HG02610 (cell line): ENCODE results near the gene GGTA1.
"Not testable (repeated sequence)": the region's sequence is repeated elsewhere in the genome, so short reads cannot be mapped to it uniquely, and the experiment has no call there.

Experiments used
- ATAC-seq: cut with Tn5 transposase; IDR thresholded peaks from one replicate; pipeline ENCODE4 v1.9.1; 2021; ENCODE audit warnings: mild to moderate bottlenecking, moderate library complexity; ENCODE audit not compliant: unreplicated experiment

The GGTA1 gene

GRCh38 chr9:121463026-121463807, 36.4 kb downstream of the GGTA1 start:
- no peak for ATAC-seq

GRCh38 chr9:121459513-121459912, 40.1 kb downstream of the GGTA1 start:
- ATAC-seq: no peak

- ATAC-seq: not testable (repeated sequence)
These were observed 41.2 kb downstream of the GGTA1 start for GRCh38 chr9:121458449-121458848.

- ATAC-seq: no peak
These were observed 44.0 kb downstream of the GGTA1 start for GRCh38 chr9:121455527-121456239.

- no peak for ATAC-seq
These were observed 44.7 kb downstream of the GGTA1 start for GRCh38 chr9:121454972-121455371.

GRCh38 chr9:121453232-121453892, 46.3 kb downstream of the GGTA1 start:
- ATAC-seq: no peak

- ATAC-seq: no peak
These were observed 47.6 kb downstream of the GGTA1 start for GRCh38 chr9:121452085-121452484.

- ATAC-seq: no peak
These were observed 48.1 kb downstream of the GGTA1 start for GRCh38 chr9:121451586-121451985.

- ATAC-seq: no peak
These were observed 49.4 kb downstream of the GGTA1 start for GRCh38 chr9:121450241-121450640.

GRCh38 chr9:121449786-121450185, 49.9 kb downstream of the GGTA1 start:
- ATAC-seq: no peak

- no peak for ATAC-seq
These were observed 52.3 kb downstream of the GGTA1 start for GRCh38 chr9:121447321-121447834.

GRCh38 chr9:121445986-121446385, 53.7 kb downstream of the GGTA1 start:
- no peak for ATAC-seq

- ATAC-seq: no peak
These were observed 55.7 kb downstream of the GGTA1 start for GRCh38 chr9:121443981-121444380.

GRCh38 chr9:121441165-121441564, 58.5 kb downstream of the GGTA1 start:
- no peak for ATAC-seq

GRCh38 chr9:121439711-121440664, 59.7 kb downstream of the GGTA1 start:
- ATAC-seq: no peak

GRCh38 chr9:121439016-121439415, 60.6 kb downstream of the GGTA1 start:
- no peak for ATAC-seq

GRCh38 chr9:121437891-121438290, 61.8 kb downstream of the GGTA1 start:
- ATAC-seq: no peak

- not testable (repeated sequence) for ATAC-seq
These were observed 62.6 kb downstream of the GGTA1 start for GRCh38 chr9:121437046-121437445.

GRCh38 chr9:121434969-121435368, 64.7 kb downstream of the GGTA1 start:
- no peak for ATAC-seq

GRCh38 chr9:121427899-121428298, 71.7 kb downstream of the GGTA1 start:
- ATAC-seq: no peak
